Calu3 (cell line): ENCODE measurements around the gene GFY. TPM values are rescaled to one million over a fixed set of nuclear protein-coding genes. Genes with fewer than 3 reads are reported as not detected.
A peak's percentile ranks its signal among the peaks of the same experiment; 100 is the strongest.

ENCODE experiments used
- BruUV-seq: library from RNA; stranded (reverse); fragments of 400-500 nt; replicated peaks from 2 replicates; lab custom pipeline; 2021; lab: Mats Ljungman, UMichigan
- CTCF ChIA-PET: fragments of 300-600 bp; sonication (Branson Sonifier 250); formaldehyde crosslinking; loops from one replicate; lab custom pipeline; 2022; ENCODE audit warnings: antibody characterized with exemption; lab: Charles Lee
- DNase-seq: peaks from one replicate; pipeline ENCODE4 v3.0.0; 2022
- H3K27ac Mint-ChIP-seq: one replicate; pipeline ENCODE4 v1.8.0; 2022; ENCODE audit warnings: mixed read lengths; ENCODE audit not compliant: unreplicated experiment
- H3K27me3 Mint-ChIP-seq: one replicate; pipeline ENCODE4 v1.8.0; 2022; ENCODE audit warnings: mixed read lengths; ENCODE audit not compliant: unreplicated experiment
- H3K36me3 Mint-ChIP-seq: one replicate; pipeline ENCODE4 v1.8.0; 2022; ENCODE audit warnings: mild to moderate bottlenecking, moderate library complexity, mixed read lengths; ENCODE audit not compliant: insufficient read depth, unreplicated experiment
- H3K4me1 Mint-ChIP-seq: one replicate; pipeline ENCODE4 v1.8.0; 2022; ENCODE audit warnings: mild to moderate bottlenecking, low read depth, mixed read lengths; ENCODE audit not compliant: unreplicated experiment
- H3K4me3 Mint-ChIP-seq: one replicate; pipeline ENCODE4 v1.8.0; 2022; ENCODE audit warnings: mild to moderate bottlenecking, low read depth, moderate library complexity, mixed read lengths; ENCODE audit not compliant: unreplicated experiment
- H3K9me3 Mint-ChIP-seq: one replicate; pipeline ENCODE4 v1.8.0; 2022; ENCODE audit warnings: low read depth, mixed read lengths; ENCODE audit not compliant: unreplicated experiment
- intact Hi-C: fragments of 100-400 bp; cut with micrococcal nuclease; formaldehyde crosslinking; loops from one replicate; pipeline ENCODE4 v1.10.0; 2022; ENCODE audit not compliant: unreplicated experiment
- total RNA-seq: library from RNA; stranded (reverse); gene quantifications from 2 replicates; pipeline ENCODE4 v1.2.3, GENCODE V29; 2022
- TF ChIP-seq, protein P1 (sequence below): fragments of 200-600 bp; IDR thresholded peaks from one replicate; pipeline ENCODE4 v1.8.0; 2022; ENCODE audit warnings: antibody characterized with exemption; ENCODE audit not compliant: unreplicated experiment

The GFY gene
- total RNA-seq, 1 experiment from 2014 or later: not detected

- Mint-ChIP-seq H3K4me1 (peaks cover 19% of the 10 kb centered on the region), H3K9me3 (no peaks in the 10 kb centered on the region), H3K27ac (no peak overlapping the region), H3K36me3 (peaks cover 27% of the 10 kb centered on the region), H3K4me3 (no peak overlapping the region), H3K27me3 (peaks cover 96% of the 10 kb centered on the region)
- TF ChIP-seq, protein P1, sequence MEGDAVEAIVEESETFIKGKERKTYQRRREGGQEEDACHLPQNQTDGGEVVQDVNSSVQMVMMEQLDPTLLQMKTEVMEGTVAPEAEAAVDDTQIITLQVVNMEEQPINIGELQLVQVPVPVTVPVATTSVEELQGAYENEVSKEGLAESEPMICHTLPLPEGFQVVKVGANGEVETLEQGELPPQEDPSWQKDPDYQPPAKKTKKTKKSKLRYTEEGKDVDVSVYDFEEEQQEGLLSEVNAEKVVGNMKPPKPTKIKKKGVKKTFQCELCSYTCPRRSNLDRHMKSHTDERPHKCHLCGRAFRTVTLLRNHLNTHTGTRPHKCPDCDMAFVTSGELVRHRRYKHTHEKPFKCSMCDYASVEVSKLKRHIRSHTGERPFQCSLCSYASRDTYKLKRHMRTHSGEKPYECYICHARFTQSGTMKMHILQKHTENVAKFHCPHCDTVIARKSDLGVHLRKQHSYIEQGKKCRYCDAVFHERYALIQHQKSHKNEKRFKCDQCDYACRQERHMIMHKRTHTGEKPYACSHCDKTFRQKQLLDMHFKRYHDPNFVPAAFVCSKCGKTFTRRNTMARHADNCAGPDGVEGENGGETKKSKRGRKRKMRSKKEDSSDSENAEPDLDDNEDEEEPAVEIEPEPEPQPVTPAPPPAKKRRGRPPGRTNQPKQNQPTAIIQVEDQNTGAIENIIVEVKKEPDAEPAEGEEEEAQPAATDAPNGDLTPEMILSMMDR: no peak
- no peak for DNase-seq
- CTCF ChIA-PET: no interaction called here
- intact Hi-C loops: no loop called here
- BruUV-seq: no TSS peak
These were observed 13.1 kb downstream of the GFY start for GRCh38 chr19:49438261-49438660.

DNA sequence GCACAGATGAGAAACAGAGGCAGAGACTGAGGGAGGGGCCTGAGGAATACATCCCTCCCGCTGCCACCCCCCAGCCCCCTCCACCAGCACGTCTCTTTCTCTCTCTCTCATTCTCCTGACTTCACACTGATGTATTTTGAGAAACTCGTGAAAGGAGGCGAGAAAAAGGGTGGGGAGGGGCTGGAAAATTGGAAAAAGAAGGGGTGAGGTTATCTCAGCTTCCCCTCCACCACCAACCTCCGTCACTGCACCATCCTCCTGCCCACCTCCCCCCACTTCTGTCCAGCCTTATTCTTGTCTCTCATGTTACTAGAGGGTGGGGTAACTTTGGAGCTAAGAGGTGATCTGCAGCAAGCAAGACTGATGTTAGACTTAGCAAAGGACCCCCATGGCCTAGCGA is 14.6 kb downstream of the GFY start:
- intact Hi-C loops: no loop called here
- Mint-ChIP-seq H3K4me3 (no peak overlapping the region), H3K4me1 (peaks cover 27% of the 10 kb centered on the region), H3K9me3 (no peaks in the 10 kb centered on the region), H3K36me3 (peaks cover 39% of the 10 kb centered on the region), H3K27me3 (peaks cover 83% of the 10 kb centered on the region), H3K27ac (no peak overlapping the region)
- BruUV-seq: no TSS peak
- TF ChIP-seq, protein P1: no peak
- CTCF ChIA-PET: interaction anchor here (0.5 to 0.6 kb wide), 2 partner anchors 42 to 207 kb away, joined by 3 to 12 read pairs; no protein-coding TSS in a partner anchor
- DNase-seq: no peak

- BruUV-seq: no TSS peak
- TF ChIP-seq, protein P1: no peak
- intact Hi-C loops: no loop called here
- no peak for DNase-seq
- Mint-ChIP-seq H3K27ac (no peak overlapping the region), H3K27me3 (peaks cover 75% of the 10 kb centered on the region), H3K4me1 (peaks cover 27% of the 10 kb centered on the region), H3K4me3 (peak overlapping the region; percentile 10), H3K36me3 (peaks cover 39% of the 10 kb centered on the region), H3K9me3 (no peaks in the 10 kb centered on the region)
- CTCF ChIA-PET: interaction anchor here (0.5 to 0.6 kb wide), 2 partner anchors 40 to 207 kb away, joined by 3 to 4 read pairs; no protein-coding TSS in a partner anchor
These were observed 15.4 kb downstream of the GFY start for GRCh38 chr19:49440439-49441209.

GRCh38 chr19:49441210-49441959 is 16.2 kb downstream of the GFY start, which contains the start of gene SLC17A7:
Gene SLC17A7 (minus strand): TSS chr19:49441527. CDS start chr19:49441379, 148 bp downstream.
- peaks cover 27% of the 10 kb centered on the region for H3K4me1 Mint-ChIP-seq
- intact Hi-C loops: no loop called here
- BruUV-seq: no TSS peak
- TF ChIP-seq, protein P1: no peak
- no peak within 1 kb of the TSS for H3K27ac Mint-ChIP-seq
- peaks cover 68% of the 10 kb centered on the region for H3K27me3 Mint-ChIP-seq
- peaks cover 33% of the 10 kb centered on the region for H3K36me3 Mint-ChIP-seq
- H3K4me3 Mint-ChIP-seq: peak within 1 kb of the TSS; percentile 73
- H3K9me3 Mint-ChIP-seq: no peaks in the 10 kb centered on the region
- CTCF ChIA-PET: interaction anchor here (0.6 to 1.5 kb wide), 4 partner anchors 15 to 214 kb away, joined by 3 to 6 read pairs (median 4); no protein-coding TSS in a partner anchor
- DNase-seq: no peak
